ENCODE data around the gene METRN. TPM values are rescaled to one million over a fixed set of nuclear protein-coding genes. Genes with fewer than 3 reads are reported as not detected.

Gene METRN
- total and polyA plus RNA-seq, 2 of the 4 experiments (the other 2 are of a cell fraction): 6.1 to 48.2 TPM

GRCh38 chr16:761625-762513 lies 47.0 kb downstream of the METRN start:
- no peak overlapping the region for H4K5ac ChIP-seq (ENCODE audit: low read depth, low read length)
- H3K4me1 ChIP-seq (ENCODE audit: control insufficient read depth, insufficient read depth, low read length): no peaks in the 10 kb centered on the region
- H4K8ac ChIP-seq (ENCODE audit: low read depth in 2 of 2, low read length in 2 of 2): no peak overlapping the region
- no peaks in the 10 kb centered on the region for H3K9me1 ChIP-seq (ENCODE audit: insufficient read depth, low read length)
- H3K9ac ChIP-seq (ENCODE audit: low read depth, low read length): no peak overlapping the region
- H3K56ac ChIP-seq (ENCODE audit: extremely low read depth, insufficient read depth, low read length): no peak overlapping the region
- no peak overlapping the region for H3K18ac ChIP-seq (ENCODE audit: low read depth, low read length)
- H3K4ac ChIP-seq (ENCODE audit: low read depth, low read length): no peak overlapping the region
- no peak for ATAC-seq (ENCODE audit: low read depth)
- no peak overlapping the region for H3K14ac ChIP-seq (replicated peaks; ENCODE audit: low read depth, low read length)
- H3K27me3 ChIP-seq (ENCODE audit: control insufficient read depth, insufficient read depth, low read length): peaks cover 4% of the 10 kb centered on the region; the same call in 1 of the 2 replicates
- no peak overlapping the region for H2AK9ac ChIP-seq (replicated peaks; ENCODE audit: low read depth, low read length, poor library complexity)
- in situ Hi-C loops (cut with MboI; ENCODE audit: low sequenced_read_pairs): no loop called here
- no TSS peak for BruUV-seq (replicated peaks)
- POLR2A ChIA-PET (ENCODE audit: unreplicated experiment): no interaction called here
- no peak overlapping the region for H4K91ac ChIP-seq (ENCODE audit: insufficient read depth, low read depth, low read length)
- H3K4me2 ChIP-seq (ENCODE audit: low read depth, low read length): no peak overlapping the region
- H3K36me3 ChIP-seq (ENCODE audit: control insufficient read depth, insufficient read depth, low read length): no peaks in the 10 kb centered on the region
- H2BK15ac ChIP-seq (ENCODE audit: low read depth, low read length): no peak overlapping the region
- no peak for DNase-seq
- no peak overlapping the region for H2AFZ ChIP-seq (replicated peaks; ENCODE audit: low read length, poor library complexity)
- H3K9me3 ChIP-seq (ENCODE audit: control insufficient read depth, insufficient read depth, low read length): no peaks in the 10 kb centered on the region
- 67% methylated on average over 6 of the region's 22 CpGs; no CpG with 5 or more reads in 1 of the 2 experiments for WGBS, 2 experiments (ENCODE audit: extremely low coverage in 2 of 2, insufficient read length in 1 of 2)
- no peak overlapping the region for H2BK5ac ChIP-seq (ENCODE audit: low read depth, low read length, poor library complexity, severe bottlenecking)
- H4K20me1 ChIP-seq (ENCODE audit: insufficient read depth, low read length): no peaks in the 10 kb centered on the region
- no peak overlapping the region for H3K23ac ChIP-seq (ENCODE audit: low read depth, low read length)
- H2AK5ac ChIP-seq (ENCODE audit: low read depth, low read length): no peak overlapping the region
- no peak overlapping the region for H3K27ac ChIP-seq (ENCODE audit: insufficient read depth, low read length)
- H2BK120ac ChIP-seq (ENCODE audit: low read depth, low read length): no peak overlapping the region
- H3K4me3 ChIP-seq (ENCODE audit: insufficient read depth, low read depth, low read length): no peak overlapping the region
- CTCF ChIA-PET: no interaction called here
- intact Hi-C loops (cut with micrococcal nuclease): no loop called here
- dilution Hi-C loops (cut with HindIII; ENCODE audit: low sequenced_read_pairs, unreplicated experiment): no loop called here
- H3K79me1 ChIP-seq (ENCODE audit: low read depth in 1 of 2, low read length in 2 of 2): no peaks in the 10 kb centered on the region
- no peak for TF ChIP-seq MXI1 (IDR thresholded peaks at IDR 0.05; ENCODE audit: borderline replicate concordance, low read depth, low read length)
- TF ChIP-seq FOS (IDR thresholded peaks at IDR 0.05; ENCODE audit: low read depth, low read length): no peak
- TF ChIP-seq SMC3 (IDR thresholded peaks at IDR 0.05; ENCODE audit: low read depth, low read length): no peak
- TF ChIP-seq CEBPB (IDR thresholded peaks at IDR 0.05; ENCODE audit: low read depth, low read length): no peak
- TF ChIP-seq USF2 (IDR thresholded peaks at IDR 0.05; ENCODE audit: low read depth, low read length): no peak
- TF ChIP-seq RFX5 (IDR thresholded peaks at IDR 0.05; ENCODE audit: low read depth, low read length): no peak
- TF ChIP-seq MAFK (IDR thresholded peaks at IDR 0.05; ENCODE audit: low read depth, low read length): no peak
- TF ChIP-seq RCOR1 (IDR thresholded peaks at IDR 0.05; ENCODE audit: insufficient replicate concordance, low read length): no peak
- H2BK20ac ChIP-seq (ENCODE audit: low read depth, low read length): no peak overlapping the region
